Left ventricle myocardium inferior (tissue), 1 donor: ENCODE measurements around the gene PLXNA2. TPM values are rescaled to one million over a fixed set of nuclear protein-coding genes. Genes with fewer than 3 reads are reported as not detected.

Experiments used
- DNase-seq: peaks from one replicate; pipeline ENCODE4 v3.0.0-alpha.2; 2020
- H3K27ac ChIP-seq: fragments of 200-600 bp; replicated peaks from 2 replicates; pipeline ENCODE4 v1.8.0; 2021
- H3K27me3 ChIP-seq: fragments of 200-600 bp; 2 replicates; pipeline ENCODE4 v1.8.0; 2021; ENCODE audit warnings: low read depth
- H3K36me3 ChIP-seq: fragments of 200-600 bp; 2 replicates; pipeline ENCODE4 v1.8.0; 2021
- H3K4me1 ChIP-seq: fragments of 200-600 bp; 2 replicates; pipeline ENCODE4 v1.8.0; 2021
- H3K4me3 ChIP-seq: fragments of 200-600 bp; 2 replicates; pipeline ENCODE4 v1.8.0; 2021; ENCODE audit warnings: mild to moderate bottlenecking, moderate library complexity
- H3K9me3 ChIP-seq: fragments of 200-600 bp; replicated peaks from 2 replicates; pipeline ENCODE4 v1.8.0; 2021
- intact Hi-C: fragments of 100-400 bp; cut with micrococcal nuclease; formaldehyde crosslinking; loops from one replicate; pipeline ENCODE4 v1.11.0; 2022
- total RNA-seq: library from RNA; stranded (reverse); fragmentation: NEBNext Ultra II Directional; extraction: Animal tissue kit (Norgen Biotek cat#: 25700); gene quantifications from one replicate; pipeline ENCODE4 v1.2.1, GENCODE V29; 2021
- TF ChIP-seq, protein P1 (sequence below): fragments of 200-600 bp; IDR thresholded peaks from 2 replicates; pipeline ENCODE4 v1.8.0; 2021; ENCODE audit warnings: antibody characterized with exemption, mild to moderate bottlenecking, borderline replicate concordance
- donor health status: DM: no; HTN: yes; CAD: no; lungs with severe emphysema.

PLXNA2 gene
- total RNA-seq, 1 donor from 2014 or later, result 29.1 TPM

DNA sequence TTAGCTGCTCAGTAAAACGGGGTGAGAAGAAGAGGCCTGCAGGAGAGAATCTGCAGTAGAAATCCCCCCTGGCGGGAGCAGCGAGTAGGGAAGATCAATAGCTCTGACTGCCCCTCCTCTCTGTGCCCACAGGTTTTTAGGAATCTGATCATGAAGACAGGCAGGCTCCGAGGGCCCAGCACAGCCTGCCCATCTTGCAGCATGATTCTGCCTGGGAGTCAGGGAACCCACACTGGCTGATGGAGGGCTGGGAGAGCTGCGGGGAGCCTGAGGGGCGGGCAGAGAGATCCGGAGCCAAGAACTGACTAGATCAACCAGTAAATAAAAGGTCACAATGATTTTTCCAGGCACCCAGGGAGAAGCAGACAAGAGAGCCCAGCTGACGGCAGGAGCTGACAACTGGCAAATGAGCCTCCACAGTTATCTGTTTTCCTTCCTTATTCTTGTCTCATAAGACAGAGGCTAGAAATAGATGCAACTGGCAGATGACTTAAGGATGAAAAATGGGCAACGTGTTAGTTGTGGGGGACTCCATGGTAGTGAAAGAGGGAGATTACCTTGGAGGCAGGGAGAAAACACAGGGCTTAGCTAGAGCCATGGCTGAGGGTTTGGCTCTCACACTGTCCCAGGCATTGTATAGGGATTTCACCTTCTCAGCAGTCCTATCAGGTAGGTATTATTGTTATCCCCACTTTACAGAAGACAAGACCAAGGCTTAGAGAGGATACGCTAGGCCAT, 116.2 kb downstream of the PLXNA2 start:
- Histone ChIP-seq H3K36me3 (no peaks in the 10 kb centered on the region), H3K4me3 (no peak overlapping the region), H3K27me3 (no peaks in the 10 kb centered on the region), H3K4me1 (peaks cover 34% of the 10 kb centered on the region), H3K9me3 (no peaks in the 10 kb centered on the region), H3K27ac (no peak overlapping the region)
- DNase-seq, result no peak
- TF ChIP-seq, protein P1, sequence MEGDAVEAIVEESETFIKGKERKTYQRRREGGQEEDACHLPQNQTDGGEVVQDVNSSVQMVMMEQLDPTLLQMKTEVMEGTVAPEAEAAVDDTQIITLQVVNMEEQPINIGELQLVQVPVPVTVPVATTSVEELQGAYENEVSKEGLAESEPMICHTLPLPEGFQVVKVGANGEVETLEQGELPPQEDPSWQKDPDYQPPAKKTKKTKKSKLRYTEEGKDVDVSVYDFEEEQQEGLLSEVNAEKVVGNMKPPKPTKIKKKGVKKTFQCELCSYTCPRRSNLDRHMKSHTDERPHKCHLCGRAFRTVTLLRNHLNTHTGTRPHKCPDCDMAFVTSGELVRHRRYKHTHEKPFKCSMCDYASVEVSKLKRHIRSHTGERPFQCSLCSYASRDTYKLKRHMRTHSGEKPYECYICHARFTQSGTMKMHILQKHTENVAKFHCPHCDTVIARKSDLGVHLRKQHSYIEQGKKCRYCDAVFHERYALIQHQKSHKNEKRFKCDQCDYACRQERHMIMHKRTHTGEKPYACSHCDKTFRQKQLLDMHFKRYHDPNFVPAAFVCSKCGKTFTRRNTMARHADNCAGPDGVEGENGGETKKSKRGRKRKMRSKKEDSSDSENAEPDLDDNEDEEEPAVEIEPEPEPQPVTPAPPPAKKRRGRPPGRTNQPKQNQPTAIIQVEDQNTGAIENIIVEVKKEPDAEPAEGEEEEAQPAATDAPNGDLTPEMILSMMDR, result no peak
- intact Hi-C loops, result no loop called here

DNA sequence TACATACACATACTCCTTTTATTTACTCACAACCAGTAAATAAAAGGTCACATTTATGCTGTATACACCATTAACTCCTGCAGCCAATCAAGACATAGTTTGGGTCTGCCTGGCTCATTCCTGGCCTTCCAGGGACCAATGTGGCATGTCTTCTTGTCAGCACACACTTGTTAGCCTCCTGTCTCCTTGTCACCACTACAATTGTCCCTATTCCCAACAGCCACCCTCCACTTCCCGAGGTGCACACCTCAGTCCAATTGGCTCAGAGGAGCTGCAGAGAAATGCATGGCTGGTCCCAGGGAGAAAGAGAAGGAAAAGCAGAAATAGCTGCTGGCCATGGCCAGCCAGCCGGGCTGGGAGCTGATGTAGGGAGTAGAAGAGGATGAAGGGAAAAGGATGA, 116.9 kb downstream of the PLXNA2 start:
- H3K27ac ChIP-seq, result no peak overlapping the region
- intact Hi-C loops, result no loop called here
- DNase-seq, result no peak
- TF ChIP-seq, protein P1, result no peak
- H3K9me3 ChIP-seq, result no peaks in the 10 kb centered on the region
- no peaks in the 10 kb centered on the region for H3K36me3 ChIP-seq
- no peaks in the 10 kb centered on the region for H3K27me3 ChIP-seq
- no peak overlapping the region for H3K4me3 ChIP-seq
- peaks cover 28% of the 10 kb centered on the region for H3K4me1 ChIP-seq

DNA sequence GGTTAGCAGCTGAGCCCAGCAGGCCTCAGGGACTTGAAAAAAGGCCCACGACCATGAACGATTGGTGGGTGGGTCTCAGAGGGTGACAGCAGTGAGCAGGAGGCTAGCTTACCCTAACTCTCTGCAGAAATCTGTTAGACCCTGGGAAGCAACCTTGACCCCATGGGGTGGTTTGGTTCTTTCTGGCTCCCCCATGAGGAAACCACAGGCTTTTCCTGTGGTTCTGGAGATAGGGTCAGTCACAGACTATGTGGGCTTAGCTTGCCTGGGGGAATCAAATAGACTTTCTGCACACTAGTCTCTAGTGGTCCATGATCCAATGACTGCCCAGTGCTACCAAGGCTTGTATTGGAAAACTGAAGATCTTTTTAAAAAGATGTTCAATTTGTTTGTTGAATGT, 118.1 kb downstream of the PLXNA2 start:
- Histone ChIP-seq H3K9me3 (no peaks in the 10 kb centered on the region), H3K27me3 (no peaks in the 10 kb centered on the region), H3K4me1 (peaks cover 20% of the 10 kb centered on the region), H3K4me3 (no peak overlapping the region), H3K36me3 (no peaks in the 10 kb centered on the region), H3K27ac (no peak overlapping the region)
- TF ChIP-seq, protein P1, result no peak
- intact Hi-C loops, result no loop called here
- no peak for DNase-seq

DNA sequence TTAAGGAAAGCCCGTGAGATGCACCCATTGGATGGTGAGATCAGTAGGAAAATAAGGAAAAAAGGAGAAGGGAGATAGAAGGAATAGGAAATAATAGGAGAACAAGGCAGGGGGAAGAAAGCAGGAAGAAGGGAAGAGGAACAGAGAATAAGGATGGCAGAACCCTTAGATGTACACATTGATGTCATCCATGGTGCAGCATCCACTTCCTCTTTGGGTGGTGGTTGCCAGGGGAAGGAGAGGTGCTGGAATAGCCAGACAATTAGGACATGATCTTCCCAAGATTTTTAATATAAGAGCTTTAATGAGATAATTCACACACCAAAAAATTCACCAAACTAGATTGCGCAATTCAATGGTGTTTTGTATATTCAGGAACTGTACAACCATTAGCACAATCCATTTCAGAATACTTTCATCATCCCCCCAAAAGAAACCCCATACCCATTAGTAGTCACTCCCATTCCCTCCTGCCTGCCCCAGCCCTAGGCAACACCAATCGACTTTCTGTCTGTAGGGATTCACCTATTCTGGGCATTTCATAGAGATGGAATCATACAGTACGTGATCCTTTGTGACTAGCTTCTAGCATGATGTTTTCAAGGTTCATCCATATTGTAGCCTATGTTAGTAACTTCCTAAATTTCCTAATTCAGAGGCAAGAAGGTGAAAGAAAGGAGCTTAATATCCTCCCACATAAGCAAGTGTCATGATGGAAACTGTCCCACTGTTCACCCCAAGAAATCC, 121.4 kb downstream of the PLXNA2 start:
- Histone ChIP-seq H3K27me3 (no peaks in the 10 kb centered on the region), H3K4me3 (no peak overlapping the region), H3K9me3 (no peaks in the 10 kb centered on the region), H3K27ac (no peak overlapping the region), H3K36me3 (no peaks in the 10 kb centered on the region), H3K4me1 (peaks cover 27% of the 10 kb centered on the region)
- DNase-seq, result no peak
- TF ChIP-seq, protein P1, result no peak
- intact Hi-C loops, result no loop called here

DNA sequence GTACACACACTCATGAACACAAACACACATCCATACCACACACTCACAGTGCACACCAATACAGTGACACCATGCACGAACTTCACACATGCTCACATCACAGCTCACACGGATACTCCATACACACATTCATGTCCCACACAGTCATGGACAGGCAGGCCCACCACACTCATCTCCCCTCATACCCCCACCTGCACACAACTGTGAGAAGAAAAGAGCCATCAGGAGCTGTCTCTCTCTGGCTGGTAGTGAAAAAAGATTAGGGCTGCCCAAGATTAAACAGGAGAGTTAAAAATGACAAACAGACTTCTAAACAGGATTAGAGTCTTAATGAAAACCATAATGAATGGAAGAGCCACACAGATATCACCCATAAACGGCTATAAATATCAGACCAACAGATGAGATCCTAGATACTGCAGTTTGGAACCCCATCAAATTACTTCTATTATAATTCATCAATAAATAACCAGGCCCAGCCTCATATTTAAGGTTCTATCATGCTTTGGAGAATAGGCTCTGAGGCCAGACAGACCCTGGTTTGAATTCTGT, 122.3 kb downstream of the PLXNA2 start:
- Histone ChIP-seq H3K9me3 (no peaks in the 10 kb centered on the region), H3K4me3 (no peak overlapping the region), H3K4me1 (peaks cover 28% of the 10 kb centered on the region), H3K27me3 (no peaks in the 10 kb centered on the region), H3K36me3 (no peaks in the 10 kb centered on the region), H3K27ac (no peak overlapping the region)
- intact Hi-C loops, result no loop called here
- TF ChIP-seq, protein P1, result no peak
- DNase-seq, result no peak
